Cardiac fibroblast (primary cell): ENCODE measurements around the gene SHB.

Source experiments
- DNase-seq, 2 donors: peaks; one replicate each; pipeline versions ENCODE4 v3.0.0 to v3.0.0-alpha.2; 2010; ENCODE audit warnings: low read depth in 2 of 2
- H3K4me3 ChIP-seq, 2 donors: replicated peaks in 1 of 2; 1 replicate in 1 of 2; 2 replicates in 1 of 2; pipeline ENCODE4 v1.5.1; 2011; ENCODE audit warnings: low read depth in 2 of 2, low read length in 2 of 2, mild to moderate bottlenecking in 2 of 2, moderate library complexity in 1 of 2
- TF ChIP-seq, protein P1 (sequence below): IDR thresholded peaks from one replicate; pipeline ENCODE4 v1.5.1; 2011; ENCODE audit warnings: low read depth, mild to moderate bottlenecking, low read length, inconsistent platforms

SHB gene

GRCh38 chr9:38108326-38108725 is 39.3 kb upstream of the SHB start:
- no peak for DNase-seq
- no peak overlapping the region for H3K4me3 ChIP-seq
- TF ChIP-seq, protein P1, sequence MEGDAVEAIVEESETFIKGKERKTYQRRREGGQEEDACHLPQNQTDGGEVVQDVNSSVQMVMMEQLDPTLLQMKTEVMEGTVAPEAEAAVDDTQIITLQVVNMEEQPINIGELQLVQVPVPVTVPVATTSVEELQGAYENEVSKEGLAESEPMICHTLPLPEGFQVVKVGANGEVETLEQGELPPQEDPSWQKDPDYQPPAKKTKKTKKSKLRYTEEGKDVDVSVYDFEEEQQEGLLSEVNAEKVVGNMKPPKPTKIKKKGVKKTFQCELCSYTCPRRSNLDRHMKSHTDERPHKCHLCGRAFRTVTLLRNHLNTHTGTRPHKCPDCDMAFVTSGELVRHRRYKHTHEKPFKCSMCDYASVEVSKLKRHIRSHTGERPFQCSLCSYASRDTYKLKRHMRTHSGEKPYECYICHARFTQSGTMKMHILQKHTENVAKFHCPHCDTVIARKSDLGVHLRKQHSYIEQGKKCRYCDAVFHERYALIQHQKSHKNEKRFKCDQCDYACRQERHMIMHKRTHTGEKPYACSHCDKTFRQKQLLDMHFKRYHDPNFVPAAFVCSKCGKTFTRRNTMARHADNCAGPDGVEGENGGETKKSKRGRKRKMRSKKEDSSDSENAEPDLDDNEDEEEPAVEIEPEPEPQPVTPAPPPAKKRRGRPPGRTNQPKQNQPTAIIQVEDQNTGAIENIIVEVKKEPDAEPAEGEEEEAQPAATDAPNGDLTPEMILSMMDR: no peak

- no peak overlapping the region for H3K4me3 ChIP-seq
- TF ChIP-seq, protein P1: no peak
- DNase-seq: no peak
These were observed 38.8 kb upstream of the SHB start for GRCh38 chr9:38107811-38108304.

GRCh38 chr9:38107405-38107804 is 38.4 kb upstream of the SHB start:
- no peak overlapping the region for H3K4me3 ChIP-seq
- TF ChIP-seq, protein P1: no peak
- DNase-seq: no peak

DNA sequence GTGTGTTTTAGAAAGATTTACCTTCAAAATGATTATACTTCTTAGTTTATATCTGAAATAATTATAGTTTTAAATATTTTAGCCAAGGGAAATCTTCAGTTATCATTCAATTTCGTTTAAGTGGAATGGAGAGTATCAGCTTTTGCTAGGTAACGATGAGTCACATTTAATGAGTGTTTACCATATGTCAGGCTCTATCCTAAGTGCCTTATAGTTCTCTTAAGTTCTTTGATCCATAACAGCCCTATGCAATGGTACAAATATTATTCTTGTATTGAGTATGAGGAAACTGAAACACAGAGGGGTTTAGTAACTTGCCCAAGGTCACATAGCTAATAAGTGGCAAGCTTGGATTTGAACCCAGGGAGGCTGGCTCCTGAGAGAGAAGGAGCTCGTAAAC is 37.5 kb upstream of the SHB start:
- H3K4me3 ChIP-seq: no peak overlapping the region
- no peak for DNase-seq
- TF ChIP-seq, protein P1: no peak

DNA sequence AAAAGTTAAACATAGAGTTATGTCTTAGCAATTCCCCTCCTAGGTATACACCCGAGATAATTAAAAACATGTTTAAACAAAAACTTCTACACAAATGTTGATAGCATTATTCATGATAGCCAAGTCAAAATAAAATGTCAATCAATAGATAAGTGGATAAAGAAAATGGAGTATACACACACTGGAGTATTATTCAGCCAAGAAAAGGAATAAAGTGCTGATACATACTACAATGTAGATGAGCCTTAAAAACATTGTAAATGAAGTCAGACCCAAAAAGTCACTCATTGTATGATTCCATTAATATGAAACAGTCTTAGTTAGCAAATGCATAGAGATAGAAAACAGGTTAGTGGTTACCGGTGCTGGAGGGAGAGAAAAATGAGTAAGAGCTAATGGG is 34.3 kb upstream of the SHB start:
- no peak for DNase-seq
- TF ChIP-seq, protein P1: no peak
- H3K4me3 ChIP-seq: no peak overlapping the region

DNA sequence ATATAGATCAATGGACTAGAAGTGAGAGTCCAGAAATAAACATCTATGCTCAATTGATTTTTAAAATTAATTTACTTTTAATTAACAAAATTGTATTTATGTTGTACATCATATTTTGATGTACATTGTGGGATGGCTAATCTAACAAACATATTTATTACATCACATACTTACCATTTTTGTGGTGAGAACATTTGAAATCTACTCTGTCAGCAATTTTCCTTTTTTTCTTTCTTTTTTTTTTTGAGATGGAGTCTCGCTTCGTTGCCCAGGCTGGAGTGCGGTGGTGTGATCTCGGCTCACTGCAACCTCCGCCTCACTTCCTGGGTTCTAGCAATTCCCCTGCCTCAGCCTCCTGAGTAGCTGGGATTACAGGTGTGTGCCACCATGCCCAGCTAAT is 32.4 kb upstream of the SHB start:
- H3K4me3 ChIP-seq: no peak overlapping the region
- DNase-seq: no peak
- TF ChIP-seq, protein P1: no peak

DNA sequence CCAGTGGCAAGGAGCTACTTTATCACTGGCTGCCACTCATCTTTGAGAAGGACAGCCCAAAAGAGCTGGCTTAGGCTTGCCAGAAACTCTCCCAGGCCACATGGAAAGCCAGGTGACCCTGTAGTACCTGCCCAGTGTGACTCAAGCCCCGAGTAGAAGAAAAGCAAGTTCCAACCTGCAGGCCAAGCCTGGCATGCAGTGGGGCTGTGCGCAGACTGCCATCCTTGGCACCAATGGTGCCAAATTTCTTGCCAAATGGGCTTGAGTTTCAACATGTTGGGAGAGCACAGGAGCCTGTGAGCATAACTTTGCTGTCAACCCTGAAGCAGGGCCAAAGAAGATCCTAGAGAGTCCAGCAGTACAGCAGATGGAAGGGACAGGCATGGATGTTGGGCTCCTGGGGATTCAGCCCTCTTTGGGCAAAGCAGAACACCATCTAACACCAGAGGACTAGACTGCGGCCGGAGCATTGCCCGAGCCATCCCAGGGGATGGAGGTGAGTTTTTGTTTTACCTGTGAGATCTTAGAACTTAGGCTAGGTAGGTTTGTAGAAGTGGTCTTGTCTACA is 27.3 kb upstream of the SHB start:
- DNase-seq: no peak
- TF ChIP-seq, protein P1: no peak
- no peak overlapping the region for H3K4me3 ChIP-seq
